Right hindlimb (tissue), 1 donor: ENCODE data around the gene WDR72.
"Not testable (repeated sequence)": the region's sequence is repeated elsewhere in the genome, so short reads cannot be mapped to it uniquely, and the experiment has no call there.

Experiments
- DNase-seq: peaks from one replicate; pipeline ENCODE4 v3.0.0-alpha.2; 2018

WDR72 gene

DNA sequence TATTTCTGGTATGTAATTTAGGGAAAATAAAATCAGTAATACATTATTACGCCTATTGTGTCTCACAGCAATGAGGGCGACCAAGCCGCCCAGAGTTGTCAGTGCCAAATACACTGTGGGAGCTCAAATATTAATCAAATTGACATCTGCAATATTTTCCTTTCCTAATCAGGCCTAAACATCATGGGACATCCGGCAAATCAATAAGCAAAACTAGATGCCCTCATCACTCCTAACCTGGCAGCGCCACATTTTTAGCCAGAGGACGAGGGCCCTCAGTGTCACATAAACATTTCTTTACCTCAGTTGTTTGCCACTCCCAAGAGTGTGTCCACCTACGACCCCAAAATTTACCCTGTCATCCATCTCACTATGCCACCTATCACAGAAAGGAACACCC is 64.1 kb downstream of the WDR72 start:
- no peak for DNase-seq

DNA sequence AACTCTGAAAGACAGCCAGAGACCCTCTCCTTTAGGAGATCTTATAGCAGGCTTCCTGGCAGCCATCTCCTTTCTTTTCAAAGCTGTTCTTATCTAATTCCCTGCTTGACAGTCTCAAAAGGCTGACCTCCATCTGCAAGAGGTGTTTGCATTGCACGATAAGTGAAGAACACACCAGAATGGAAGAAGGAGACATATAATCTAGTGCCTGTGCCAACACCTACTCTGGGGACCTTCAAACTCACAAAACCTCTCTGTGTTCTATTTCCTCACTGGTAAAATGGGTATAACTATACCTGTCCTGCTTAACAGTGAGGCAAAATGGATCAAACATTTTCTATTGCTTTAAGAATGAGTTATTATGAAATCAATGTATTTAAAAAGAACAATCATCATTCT is 65.0 kb downstream of the WDR72 start:
- no peak for DNase-seq

DNA sequence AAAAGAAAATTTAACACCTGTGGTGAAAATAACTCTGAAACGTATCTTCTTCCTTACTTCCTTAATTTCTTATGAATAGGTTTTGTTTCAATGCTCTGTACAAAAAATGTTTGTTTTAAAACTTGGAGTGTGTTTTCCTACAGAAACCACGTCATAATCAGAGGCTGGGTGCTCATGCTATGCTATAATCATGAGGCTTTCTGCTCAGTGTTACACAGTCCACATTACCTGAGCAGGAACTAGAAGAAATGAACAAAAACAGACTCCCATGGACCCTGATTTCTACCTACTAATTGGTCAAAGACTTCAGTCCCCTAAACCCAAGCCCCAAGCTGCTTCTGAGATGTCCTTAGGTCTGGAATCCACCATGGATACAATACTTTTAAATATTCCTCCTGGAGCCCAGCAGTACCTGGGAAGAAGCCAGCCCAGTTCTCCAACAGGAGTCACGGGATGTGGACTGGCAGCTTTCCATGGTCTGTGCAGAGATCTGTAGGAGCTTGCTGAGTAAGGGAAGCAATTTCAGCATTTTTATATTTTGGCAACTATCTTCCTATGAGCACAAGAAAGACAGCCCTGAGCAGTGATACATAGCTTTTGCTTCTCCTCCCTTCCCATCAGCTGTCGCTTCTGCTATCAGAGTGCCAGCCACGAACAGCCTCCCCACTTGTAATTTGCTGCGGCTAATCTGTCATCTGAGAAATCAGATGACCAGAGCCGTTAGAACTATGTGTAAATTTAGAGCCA is 65.6 kb downstream of the WDR72 start:
- peak; percentile 51 for DNase-seq

DNA sequence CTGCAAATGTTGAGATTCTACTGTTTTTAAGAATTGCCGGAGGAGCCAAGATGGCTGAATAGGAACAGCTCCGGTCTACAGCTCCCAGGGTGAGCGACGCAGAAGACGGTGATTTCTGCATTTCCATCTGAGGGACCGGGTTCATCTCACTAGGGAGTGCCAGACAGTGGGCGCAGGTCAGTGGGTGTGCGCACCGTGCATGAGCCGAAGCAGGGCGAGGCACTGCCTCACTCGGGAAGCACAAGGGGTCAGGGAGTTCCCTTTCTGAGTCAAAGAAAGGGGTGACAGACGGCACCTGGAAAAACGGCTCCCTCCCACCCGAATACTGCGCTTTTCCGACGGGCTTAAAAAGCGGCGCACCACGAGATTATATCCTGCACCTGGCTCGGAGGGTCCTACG is 75.3 kb downstream of the WDR72 start:
- DNase-seq: not testable (repeated sequence)

DNA sequence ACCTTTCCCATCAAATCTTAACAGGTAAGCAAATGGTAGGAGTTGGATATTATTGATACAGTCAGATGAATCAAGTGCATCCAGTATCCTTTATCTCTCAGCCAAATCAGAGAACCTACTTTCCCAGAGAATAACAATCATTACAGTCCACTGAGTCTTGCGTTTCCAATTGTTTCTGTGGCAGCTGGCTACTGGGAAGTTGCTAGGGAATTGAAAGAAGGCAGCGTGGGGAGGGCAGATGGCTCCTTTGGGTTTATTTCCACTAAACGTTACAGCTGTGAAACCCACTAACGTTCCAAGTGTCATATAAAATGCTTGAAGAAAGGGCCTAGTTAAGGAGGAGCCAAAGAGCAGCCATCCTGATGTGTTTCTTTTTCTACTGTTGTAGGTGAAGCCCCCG is 78.4 kb downstream of the WDR72 start:
- no peak for DNase-seq

DNA sequence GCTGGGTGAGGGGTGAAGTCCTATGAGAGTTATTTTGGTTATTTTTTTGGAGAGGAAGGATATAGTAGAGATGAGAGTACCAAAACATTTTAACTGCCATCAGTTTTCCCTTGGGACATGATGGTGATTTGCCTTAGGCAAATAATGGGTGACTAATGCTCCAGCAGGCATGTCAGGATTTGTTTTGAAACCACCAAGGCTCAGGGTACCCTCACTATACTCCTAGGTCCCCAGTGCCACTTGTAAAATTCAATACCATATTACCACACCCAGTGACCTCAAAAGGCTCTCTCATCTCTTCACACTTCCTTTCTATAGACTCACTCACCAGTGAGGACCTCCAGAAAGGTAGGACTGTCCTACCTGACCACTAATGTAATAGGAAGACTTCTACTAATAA is 83.6 kb downstream of the WDR72 start:
- DNase-seq: no peak

DNA sequence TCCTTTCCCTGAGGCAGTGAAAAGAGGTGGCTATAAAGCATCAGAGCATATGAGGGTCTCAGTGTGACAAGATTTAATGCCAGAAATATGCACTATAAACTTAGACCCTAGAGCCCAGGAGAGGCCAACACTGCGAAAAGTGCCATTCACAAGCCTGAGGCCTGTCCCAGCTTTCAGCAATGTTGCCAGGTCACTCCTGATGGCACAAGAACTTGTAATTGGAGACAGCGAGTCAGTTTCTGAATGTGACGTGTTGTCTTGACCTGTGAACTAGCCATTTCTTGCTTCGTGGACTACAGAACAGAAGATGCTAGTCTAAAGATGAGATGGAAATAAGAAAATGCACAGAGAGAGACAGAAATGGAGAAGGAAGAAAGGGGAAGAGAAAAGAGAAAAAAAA is 87.9 kb downstream of the WDR72 start:
- no peak for DNase-seq

DNA sequence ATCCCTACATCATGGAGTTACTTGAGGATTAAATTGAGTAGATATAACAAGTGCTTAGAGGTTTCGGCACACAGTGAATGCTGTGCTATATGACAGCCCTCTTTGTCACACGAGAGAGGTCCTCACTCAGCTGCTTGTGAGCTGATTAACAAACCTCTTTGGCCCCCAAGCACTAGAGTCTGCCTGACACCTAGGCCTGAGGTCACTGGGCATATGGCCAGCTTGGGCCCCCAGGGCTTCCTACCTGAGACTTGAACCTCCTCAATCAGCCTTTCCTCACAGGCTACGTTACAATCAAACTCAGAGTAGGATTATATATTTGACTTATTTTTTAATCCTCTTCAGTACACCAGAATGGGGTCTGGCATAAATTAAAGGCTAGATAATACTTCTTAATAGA is 88.8 kb downstream of the WDR72 start:
- no peak for DNase-seq

DNA sequence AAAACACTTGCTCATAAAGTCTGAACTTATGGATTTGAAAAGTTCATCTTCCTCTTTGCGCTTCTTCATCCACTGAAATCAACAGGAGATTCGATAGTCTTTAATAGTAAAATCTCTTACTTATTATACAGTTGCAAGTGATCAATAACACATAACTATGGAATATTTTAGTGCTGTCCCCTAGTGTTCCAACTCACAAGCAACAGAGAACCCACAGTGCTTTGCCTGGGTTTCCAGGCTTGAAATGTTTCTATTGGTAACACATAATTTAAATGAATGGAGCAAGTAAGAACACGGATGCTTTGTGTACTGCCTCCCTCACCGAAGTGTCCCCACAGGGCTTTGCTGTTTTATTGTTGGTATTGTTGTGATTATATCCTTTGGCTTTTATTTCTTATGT is 93.5 kb downstream of the WDR72 start:
- DNase-seq: no peak

DNA sequence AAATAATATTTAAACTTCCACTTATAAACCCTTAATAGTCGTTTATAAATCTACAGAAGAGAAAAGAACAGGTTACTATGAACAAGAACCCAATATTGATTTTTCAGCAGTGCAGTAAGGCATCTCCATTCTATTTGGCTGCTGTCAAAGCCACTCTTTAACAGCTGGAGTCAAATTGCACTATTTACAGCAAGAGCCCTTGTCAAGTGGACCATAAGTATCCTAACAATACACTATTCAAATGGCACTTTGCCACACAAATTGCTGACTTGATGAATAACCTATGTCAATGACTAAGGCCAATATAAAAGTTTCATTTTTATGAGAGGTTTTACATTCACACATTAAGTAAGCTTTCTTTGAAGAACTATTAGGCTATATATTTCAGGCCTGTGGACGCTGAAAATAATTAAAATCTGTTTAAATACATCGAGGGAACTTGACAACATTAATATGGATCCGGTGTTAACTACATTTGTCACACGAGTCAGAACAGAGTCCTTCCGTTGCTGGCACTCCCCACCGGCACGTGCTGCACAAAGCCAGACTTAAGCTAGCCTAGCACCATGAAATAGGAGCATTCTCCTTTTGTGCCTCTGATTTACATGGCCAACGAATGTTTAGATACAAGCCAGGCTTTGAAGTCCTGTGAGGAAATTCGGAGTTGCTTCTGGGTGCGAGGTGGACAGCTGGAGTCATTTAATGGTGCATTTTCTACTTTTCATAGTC is 100.5 kb downstream of the WDR72 start:
- DNase-seq: no peak

DNA sequence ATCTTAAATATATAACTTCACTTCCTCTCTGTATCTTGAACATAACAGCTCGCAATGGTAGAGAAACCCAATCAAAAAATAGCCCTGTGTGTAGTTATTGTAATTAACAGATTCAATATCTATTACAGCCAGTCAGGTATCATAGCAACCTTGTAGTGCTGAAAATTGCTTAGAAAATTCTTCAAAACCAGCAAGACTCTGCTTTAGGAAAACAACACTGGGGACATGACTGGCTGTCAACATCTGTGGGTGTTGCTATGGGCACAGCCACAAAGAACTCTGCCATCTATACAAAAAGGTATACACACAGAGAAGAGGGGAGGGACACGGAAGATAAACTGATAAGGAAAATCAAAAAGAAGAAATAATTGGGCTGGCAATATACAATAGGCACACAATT is 101.2 kb downstream of the WDR72 start:
- no peak for DNase-seq

DNA sequence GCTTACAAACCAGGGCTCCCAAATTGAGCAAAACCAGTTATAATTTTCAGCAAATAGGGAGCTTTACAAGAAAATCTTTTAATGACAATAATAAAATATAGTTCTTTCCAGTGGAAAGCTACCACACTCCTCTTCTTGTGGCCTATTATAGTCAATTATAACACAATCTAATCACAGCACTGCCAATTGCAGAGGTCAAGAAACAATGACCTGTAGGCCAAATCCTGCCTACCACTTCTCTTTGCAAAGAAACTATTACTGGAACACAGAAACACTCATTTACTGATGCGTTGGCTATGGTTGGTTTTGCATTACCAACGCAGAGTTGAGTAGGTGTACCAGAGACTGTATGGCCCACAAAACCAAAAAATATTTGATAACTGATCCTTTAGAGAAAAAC is 110.5 kb downstream of the WDR72 start:
- DNase-seq: no peak

DNA sequence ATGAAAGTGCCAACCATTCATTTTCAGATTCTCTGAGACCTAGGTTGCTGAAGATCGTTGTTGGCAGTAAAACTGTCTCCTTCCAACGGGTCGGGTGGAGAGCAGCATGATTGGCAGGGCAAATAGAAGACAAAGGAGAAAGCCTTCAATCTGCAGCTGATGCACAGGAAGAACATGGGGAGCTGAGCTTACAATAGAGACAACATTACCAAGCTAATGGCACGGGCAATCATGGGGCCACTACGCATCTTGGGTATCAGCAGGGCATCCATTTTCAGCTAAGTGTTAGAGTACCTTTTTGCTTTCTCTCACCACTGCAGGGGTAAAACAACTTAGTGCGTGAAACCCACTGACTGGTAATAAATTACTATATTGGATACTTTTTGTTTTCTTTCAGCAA is 114.8 kb downstream of the WDR72 start:
- no peak for DNase-seq

DNA sequence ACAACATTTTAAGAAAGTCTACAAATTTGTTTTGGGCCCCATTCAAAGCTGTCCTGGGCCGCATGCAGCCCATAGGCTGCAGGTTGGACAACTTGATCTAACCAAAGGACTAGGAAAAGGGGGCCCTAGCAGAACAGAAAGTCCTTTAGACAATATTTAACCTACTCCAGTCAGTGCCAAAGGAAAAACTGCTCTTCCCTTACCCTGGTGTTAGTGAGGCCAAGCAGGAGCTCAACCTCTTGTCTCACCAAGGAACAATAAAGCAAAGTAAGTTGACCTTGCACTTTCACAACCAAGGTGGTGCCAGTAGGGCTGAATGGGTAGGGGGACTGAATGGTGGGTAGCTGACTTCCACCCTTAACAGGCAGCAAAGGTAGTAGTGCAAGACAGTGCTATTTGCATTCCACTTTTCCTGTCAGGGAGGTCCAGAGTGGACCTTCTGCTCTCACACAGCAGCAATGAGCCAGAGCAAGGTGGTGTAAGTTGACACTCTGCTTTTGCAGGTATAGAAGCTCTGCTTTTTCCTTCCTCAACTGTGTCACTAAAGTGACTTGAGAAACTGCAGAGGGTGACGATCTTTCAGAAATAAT is 124.9 kb downstream of the WDR72 start:
- no peak for DNase-seq

DNA sequence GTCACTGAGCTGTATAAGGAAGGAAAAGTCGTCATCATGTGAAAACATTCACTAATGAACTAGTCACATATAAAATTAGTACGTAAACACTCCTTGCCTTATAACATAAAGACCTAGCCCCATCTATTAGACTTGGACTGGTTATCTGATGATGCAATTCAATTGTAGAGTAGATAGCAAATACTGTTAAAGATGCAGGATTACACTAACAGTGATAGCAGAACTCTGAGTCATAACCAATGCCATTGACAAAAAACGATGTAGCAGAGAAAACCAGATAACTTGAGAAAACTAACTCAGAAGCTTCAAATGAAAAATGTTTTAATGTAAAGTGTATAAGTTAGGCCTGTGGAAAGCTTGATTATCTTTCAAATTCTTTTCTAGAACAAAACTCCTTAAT is 132.2 kb downstream of the WDR72 start:
- DNase-seq: no peak

DNA sequence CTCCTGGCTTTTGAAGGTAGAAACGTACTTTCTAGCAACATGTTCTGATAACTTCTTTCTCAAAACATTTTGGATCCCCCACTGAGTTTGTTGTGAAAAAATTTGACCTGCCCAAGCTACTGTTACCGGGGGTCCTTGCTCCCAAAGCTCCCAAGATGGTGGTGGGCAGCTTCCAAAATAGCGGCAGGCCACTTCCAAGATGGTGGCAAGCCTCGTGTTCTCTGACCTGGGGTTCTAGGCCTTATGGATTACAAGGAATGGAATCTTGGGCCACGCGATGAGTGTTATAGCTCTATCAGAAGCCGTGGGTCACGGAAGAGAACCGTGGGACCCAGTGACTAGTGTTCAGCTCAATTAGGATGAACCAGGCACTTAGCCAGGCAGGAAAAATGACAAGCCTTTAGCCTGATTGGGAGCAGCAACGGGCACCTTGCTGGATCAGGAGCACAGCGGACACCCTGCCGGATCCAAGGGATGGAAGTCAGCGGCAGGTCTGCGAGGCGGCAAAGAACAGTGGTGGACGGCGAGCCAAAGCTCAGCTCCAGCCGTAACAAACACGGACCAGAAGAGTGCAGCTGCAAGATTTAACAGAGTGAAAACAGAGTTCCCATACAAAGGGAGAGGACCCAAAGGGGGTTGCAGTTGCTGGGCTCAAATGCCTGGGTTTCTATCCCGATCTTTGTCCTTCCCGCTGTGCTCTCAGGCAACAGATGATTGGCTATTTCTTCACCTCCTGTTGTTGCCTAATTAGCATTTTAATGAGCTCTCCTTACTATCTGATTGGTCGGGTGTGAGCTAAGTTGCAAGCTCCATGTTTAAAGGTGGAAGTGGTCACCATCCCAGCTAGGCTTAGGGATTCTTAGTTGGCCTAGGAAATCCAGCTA is 133.3 kb downstream of the WDR72 start:
- DNase-seq: no peak

DNA sequence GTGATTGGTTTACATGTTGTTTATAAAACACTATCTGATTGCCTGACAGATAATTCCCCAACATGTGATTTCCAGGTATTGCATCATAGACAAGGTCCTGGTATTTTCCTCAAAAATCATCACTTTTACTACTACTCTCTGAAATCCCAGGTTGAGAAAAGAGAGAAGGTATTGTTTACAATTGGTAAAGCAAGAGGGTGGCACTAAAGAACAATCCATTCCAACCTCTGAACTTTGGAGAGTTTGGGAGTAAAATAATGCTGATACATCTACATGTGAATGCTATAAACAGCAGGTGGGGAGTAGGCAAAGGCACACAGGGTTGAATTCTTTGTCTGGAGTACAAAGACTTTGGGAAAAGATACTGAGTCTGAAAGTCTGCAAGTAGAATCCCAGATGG is 134.2 kb downstream of the WDR72 start:
- no peak for DNase-seq

DNA sequence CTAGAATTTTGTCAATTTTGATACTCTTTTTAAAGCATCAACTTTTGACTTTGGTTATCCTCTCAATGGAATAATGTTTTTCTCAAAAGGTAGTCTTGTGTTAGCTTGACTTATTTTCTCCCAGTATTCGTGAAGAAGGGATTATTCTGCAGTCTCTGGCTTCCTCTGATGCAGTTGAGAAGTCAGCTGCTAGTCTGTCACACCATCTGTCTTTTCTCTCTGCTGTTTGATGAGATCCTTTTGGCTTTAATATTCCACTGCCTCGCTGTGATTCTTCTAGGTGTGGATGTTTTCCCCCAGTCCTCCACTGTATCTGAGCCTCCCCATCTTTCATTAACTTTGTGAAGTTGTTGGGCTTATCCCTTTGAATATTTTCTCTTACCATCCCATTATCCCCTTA is 141.0 kb downstream of the WDR72 start:
- no peak for DNase-seq

DNA sequence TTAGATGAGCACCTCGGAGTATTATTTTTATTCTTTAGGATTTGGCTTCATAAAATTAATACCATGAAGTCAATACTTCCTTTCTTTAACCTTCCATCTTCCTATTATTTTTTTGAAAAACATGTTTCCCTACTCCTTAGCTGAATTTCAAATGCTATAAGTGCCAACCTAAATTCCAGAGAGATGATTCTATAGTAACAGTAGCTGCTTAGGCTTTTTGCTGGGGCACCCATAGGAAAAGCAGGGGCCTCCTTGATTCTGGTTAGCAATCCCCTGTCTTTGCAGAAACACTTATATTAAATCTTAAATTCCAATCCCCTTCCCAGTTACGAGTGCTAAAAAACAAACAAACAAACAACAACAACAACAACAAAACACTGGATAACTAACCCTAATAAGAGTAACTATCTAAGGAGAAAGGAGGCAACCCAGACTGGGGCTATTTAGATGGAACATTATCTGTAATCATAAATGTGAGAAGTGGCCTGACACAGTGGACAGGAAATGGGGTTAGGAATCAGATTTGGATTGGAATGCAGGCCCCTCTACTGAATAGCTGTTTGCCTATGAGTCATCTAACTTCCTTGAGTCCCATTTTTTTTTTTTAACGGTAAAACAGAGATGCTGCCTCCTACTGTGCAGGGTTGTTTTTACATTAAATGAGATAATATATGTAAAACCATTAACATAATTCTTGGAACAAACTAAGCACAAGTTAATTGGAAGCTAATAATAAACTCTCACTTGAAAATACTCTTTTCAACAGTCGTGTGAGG is 148.1 kb downstream of the WDR72 start:
- no peak for DNase-seq

DNA sequence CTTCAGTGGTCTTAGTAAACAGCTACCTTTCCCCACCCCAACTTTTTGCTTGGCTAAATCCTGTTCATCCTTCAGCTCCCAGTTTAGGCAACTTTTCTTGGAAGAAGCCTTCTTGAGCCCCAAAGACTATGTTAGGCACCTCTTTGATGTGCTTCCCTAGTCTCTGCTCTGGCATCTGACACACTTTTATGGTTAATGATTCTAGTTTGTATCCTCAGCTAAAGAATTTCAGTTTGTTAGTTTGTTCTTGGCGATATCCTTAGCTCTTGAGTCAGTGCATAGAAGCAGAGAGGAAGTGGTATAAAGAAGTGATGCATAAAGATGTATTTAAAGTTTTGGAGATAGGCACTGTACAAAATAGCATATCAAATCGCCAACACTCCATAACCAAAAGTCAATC is 168.4 kb downstream of the WDR72 start:
- no peak for DNase-seq

DNA sequence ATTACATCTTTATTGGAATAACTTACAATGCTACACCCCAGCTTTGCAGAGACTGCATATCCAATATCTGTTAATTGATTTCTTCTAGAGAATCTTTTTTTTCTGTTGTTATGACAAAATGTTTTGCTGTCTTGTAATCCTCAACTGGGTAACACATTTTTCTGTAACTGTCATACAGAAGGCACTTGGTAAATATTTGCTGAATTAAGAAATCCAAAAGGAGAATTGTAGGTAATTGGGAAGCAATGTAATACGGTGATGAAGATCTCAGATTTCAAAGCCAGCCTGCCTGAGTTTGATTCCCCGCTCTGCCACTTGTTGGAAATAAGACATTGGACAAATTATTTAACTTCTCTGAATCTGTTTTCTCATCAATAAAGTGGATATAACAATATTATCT is 169.1 kb downstream of the WDR72 start:
- DNase-seq: no peak

DNA sequence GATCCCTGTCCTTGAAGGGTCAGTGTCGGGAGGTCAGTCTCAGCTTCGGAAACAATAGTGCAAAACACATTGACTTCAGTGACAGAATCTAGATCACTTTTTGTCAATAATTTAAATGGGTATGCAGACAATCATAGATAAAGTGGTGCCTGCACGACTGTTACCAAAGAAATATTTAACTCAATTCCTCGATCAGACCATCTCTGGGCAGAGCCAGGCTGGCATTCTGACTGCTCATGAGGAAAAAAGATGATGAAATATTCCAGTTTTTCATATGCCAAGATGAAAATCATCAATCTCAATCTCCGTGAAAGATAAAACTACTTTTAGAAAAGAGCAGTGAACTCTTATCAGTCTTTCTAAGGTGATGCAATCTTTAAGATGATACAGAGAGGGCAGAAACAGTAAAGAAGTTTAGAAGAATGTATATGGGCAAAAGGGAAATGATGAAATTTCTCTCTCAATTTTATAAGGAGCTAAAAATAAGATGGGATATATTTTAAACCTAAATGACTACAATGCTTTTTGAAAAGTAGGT is 169.9 kb downstream of the WDR72 start:
- no peak for DNase-seq
